NCI-H748 (cell line): ENCODE measurements around the gene ESPL1.

ENCODE experiments used
- DNase-seq: peaks from one replicate; lab custom pipeline; 2025; ENCODE audit not compliant: unreplicated experiment; lab: John Stamatoyannopoulos, UW

ESPL1 gene

GRCh38 chr12:53230108-53230845, 37.8 kb upstream of the ESPL1 start:
- DNase-seq = peak; percentile 13

DNA sequence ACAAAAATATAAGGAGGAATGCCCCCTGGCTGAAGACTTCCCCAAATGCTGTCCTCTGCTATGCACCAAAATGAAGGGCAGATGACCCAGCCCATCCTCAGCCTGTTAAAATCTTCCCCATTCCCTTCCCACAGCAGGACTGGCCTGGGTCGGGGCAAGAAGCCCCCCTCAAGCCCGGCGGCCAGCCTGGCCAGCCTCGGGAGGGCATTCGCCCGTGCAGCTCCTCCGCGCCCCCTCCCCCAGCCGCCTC, 36.5 kb upstream of the ESPL1 start:
- DNase-seq = no peak

DNA sequence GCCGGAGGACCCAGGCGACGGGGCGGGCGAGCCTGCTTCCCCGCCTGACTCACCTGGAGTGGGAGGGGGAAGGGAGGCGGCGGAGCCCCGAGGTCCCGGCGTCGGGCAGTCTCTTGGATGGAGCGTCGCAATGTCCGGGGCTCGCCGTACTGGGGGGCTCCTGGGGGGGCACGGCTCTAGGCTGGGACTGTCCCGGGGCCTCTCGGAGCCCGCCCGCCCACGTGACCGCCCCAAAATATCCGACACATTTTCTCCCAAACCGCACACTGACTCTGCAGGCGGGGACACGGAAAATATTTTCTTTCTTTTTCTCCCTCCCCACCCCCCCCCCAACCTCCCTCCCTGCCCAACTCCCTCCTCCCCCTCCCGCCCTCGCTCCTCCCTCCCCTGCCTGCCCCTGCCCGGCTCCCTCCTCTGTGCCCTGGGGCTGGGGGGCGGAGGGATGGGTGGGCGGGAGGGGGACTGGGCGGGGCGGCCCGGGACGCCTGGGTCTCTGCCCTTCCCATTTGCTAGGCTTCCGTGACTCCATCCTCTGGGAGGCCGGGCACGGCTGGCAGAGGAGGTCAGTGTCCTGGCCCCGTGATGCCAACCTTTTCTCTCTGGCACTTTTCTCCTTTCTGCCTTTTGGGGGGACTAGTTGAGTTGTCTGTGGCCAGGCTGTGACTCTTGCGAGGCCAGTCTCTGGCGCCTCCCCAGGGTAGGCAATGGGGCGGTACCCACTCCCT, 36.0 kb upstream of the ESPL1 start, which contains the start of gene RARG:
Gene RARG (minus strand): TSS at position 289 of the 725 bp plus-strand sequence. CDS start 4,664 bp downstream, outside the sequence.
- peak; percentile 66 for DNase-seq

DNA sequence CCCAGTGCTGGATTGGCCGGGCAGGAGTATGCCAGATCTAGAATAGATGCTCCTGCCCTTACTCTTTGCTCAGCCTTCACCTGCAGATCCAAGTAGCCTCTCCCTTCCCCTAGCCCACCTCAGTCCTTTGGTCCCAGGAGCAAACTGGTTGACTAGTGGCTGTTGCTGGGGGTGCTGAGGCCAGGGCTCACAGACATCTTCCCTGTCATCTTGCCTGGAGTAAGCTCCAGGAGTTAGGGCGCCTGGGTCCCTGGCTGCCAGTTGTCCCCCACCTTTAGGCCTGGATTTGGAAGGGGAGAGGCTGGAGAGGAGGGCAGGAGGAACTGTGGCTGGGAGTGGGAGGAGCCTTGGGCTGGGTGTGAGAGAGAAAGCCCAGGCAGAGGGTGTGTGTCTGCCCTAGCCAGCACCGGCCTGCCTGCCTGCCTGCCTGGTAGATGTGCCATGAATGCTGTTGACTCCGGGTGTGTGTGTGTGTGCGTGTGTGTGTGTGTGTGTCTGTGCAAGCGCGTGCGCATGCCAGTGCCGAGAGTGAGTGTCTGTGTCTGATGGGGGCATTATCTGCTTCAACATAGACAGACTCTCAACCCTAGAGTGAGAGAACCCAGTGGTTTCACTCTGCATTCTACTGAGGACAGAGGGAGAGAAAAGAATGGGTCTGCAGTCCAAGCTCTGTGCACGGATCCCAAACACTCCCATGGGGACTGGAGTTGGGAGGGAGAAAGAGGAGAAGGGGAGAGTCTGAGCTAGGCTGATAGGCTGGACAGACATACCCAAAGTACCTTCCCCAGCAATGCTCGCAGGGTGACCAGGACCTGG, 35.2 kb upstream of the ESPL1 start:
- peak; percentile 27 for DNase-seq

DNA sequence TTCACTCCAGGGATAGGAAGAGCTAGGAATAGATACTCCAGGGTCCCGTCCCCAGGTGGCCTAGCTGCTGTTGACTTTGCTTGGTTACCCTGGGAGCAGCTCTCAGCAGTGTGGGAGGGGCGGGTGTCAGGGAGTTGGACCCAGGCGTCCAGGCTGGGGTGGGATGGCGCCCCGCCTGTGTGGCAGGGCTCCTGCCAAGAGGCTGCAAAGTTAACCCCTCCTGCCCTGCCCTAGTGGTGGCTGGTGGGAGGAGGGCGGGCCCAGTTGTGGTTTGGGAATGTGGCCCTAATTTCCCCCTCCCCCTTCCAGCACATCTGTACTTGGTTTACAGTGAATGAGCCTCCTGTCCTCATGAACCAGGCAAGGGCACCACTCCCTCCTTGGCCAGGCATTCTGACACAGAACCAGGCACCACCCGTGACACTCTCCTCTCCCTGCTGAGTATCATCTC, 34.4 kb upstream of the ESPL1 start:
- DNase-seq = no peak

GRCh38 chr12:53234271-53234914, 33.7 kb upstream of the ESPL1 start:
- peak; percentile 57 for DNase-seq

DNA sequence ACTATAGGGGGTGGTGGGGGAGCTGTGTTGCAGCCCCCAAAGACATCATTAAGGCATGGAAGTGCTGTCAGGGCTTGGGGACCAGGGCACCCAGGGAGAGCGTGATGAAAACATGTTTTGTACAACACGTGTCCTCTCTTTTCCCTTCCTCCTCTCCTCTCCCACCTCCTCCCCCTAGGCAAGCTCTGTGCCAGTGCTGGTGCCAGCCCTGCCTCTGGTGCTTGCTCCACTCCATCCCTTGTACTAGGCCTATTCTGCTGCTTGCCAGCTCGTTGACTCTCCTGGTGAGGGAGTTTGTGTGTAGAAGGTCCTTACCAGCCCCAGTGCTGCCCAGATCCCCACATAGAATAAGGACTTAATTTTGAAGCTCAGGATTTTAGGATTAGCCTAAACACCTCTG, 32.9 kb upstream of the ESPL1 start:
- DNase-seq = no peak

- DNase-seq = no peak
Observed at GRCh38 chr12:53235742-53236442, 32.2 kb upstream of the ESPL1 start.

DNA sequence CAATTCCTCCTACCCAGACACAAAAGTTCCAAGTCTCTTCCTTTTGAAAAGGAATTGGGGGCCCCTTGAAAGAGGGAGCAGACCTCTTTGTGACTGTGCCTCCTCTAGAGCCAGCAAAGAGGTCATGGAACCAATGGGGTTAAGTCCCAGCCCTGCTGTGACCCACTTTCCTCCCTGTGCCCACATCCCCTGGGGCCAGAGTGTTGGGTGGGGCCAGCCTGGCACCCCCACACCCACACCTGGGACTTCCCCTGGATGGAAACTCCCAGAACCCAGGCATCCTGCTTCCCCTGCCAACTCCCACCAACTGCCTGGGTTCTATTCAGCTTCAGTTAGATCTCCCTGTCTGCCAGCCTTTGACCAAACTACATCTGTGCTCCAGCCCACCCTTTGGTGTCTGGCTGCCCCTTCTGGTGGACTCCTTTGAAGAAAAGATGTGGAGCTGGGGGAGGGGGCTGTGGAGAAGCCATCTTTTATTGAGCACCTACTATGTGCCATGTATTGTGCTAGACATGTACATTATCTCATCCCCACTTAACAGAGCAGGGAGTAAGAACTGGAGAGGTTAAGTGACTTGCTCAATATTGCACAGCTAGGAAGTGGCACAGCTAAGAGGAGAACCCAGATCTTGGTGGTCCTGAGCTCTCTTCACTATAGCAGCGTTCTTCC, 31.5 kb upstream of the ESPL1 start:
- DNase-seq = no peak

GRCh38 chr12:53239643-53240258, 28.3 kb upstream of the ESPL1 start:
- no peak for DNase-seq

GRCh38 chr12:53241623-53242412, 26.3 kb upstream of the ESPL1 start:
- DNase-seq = no peak

DNA sequence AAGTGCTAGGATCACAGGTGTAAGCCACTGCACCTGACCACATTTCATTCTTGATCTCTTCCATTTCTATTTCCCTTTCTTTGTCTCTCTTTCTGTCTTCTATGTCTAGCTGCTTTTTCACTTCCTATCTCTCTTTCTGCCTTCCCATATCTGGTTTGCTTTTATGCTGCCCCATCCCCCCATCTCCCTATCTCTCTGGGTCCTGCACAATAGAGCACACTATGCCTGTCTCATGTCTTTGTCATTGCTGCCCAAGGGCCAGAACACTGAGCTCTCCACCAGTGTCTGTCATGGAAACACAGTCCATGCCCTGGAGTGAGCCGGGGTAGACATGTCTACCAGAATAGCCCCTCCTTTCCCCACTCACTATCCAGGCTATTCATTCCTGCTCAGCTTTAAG, 23.8 kb upstream of the ESPL1 start:
- no peak for DNase-seq

- no peak for DNase-seq
Observed at GRCh38 chr12:53245286-53245685, 22.8 kb upstream of the ESPL1 start.

GRCh38 chr12:53251477-53252348, 16.4 kb upstream of the ESPL1 start:
- peak; percentile 86 for DNase-seq

DNA sequence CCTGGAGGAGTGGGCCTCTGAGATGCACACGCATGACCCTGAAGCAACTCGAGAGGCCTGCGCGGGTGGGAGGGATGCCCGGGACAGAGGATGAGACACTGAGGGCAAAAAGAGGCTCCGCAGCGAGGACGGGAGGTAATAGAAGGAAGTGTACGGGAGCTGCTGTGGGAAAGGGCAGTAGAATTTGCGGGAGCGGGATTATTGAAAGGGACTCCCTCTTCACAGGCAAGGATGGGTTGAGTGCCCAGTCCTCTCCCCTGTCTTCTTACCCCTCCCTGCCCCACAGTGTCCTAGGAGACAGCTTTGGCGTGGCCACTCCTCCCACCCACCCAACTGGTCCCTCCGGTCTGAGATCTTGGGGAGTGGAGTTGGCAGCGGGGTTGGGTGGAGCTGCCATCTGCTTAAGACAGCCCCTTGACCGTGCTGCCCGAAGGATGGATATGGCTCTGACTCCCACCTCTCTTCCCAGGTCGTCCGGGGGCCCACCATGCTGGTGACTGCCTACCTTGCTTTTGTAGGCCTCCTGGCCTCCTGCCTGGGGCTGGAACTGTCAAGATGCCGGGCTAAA, 15.7 kb upstream of the ESPL1 start:
- peak; percentile 61 for DNase-seq

GRCh38 chr12:53253298-53253697, 14.8 kb upstream of the ESPL1 start:
- no peak for DNase-seq

DNA sequence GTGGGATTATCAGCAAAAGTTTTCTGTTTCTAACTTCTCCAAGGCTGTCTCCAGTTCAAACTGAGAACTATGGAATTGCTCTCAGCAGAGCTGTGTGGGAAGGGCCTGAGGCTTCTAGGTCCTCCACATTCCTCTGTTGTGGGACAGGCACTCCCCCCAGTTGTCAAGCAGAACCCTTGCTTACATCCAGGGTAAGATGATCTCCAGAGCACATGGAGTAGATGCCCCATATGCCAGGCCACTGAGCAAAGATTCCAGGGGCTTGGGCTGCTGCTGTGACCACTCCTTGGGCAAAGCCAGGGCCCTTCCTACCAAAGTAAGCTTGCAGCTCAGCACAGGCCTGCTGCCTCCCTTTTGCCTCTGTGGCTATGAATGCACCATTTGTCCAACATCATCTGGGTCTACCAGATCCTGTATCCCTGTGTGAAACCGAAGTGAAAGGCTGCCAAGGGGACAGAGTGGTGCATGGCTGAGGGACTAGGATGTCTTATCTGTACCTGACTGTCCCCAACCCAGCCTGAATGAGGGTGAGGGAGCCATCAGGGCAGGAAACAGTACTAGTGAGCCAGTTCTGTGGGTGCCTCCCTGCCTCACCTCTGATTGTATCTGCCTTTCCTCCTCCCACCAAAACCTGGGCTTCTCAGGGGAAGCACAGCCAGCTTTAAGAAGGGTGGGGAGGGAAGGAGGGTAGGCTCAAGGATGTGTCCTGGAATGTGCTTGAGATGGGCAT, 13.1 kb upstream of the ESPL1 start:
- DNase-seq = no peak
